Peyer's patch (tissue), 4 donors: ENCODE measurements around the gene STAP2. TPM values are rescaled to one million over a fixed set of nuclear protein-coding genes. Genes with fewer than 3 reads are reported as not detected.
"Not testable (repeated sequence)": the region's sequence is repeated elsewhere in the genome, so short reads cannot be mapped to it uniquely, and the experiment has no call there.

Source experiments
- DNase-seq, 3 donors: peaks; one replicate each; pipeline ENCODE4 v3.0.0-alpha.2; 2017 to 2019
- H3K27ac ChIP-seq, 4 donors: fragments of 200-600 bp; sonication (generic); one replicate each; pipeline ENCODE4 v1.5.1; 2016 to 2019
- H3K27me3 ChIP-seq, 2 donors: fragments of 200-600 bp; sonication (generic); one replicate each; pipeline ENCODE4 v1.5.1; 2019
- H3K36me3 ChIP-seq, 3 donors: fragments of 200-600 bp; sonication (generic); one replicate each; pipeline ENCODE4 v1.5.1; 2016 to 2019
- H3K4me1 ChIP-seq, 4 donors: fragments of 200-600 bp; sonication (generic); one replicate each; pipeline ENCODE4 v1.5.1; 2016 to 2019
- H3K4me3 ChIP-seq, 4 donors: fragments of 200-600 bp; sonication (generic); 1 replicate in 3 of 4; 2 replicates in 1 of 4; pipeline ENCODE4 v1.5.1; 2016 to 2019; ENCODE audit warnings: mild to moderate bottlenecking in 1 of 4
- H3K9me3 ChIP-seq, 4 donors: fragments of 200-600 bp; sonication (generic); one replicate each; pipeline ENCODE4 v1.5.1; 2016 to 2019; ENCODE audit warnings: mild to moderate bottlenecking in 1 of 4
- POLR2A ChIP-seq, 2 donors: fragments of 450-650 bp; IDR thresholded peaks; one replicate each; pipeline ENCODE4 v1.5.1; 2017; ENCODE audit warnings: antibody characterized with exemption in 2 of 2, mild to moderate bottlenecking in 2 of 2, moderate library complexity in 2 of 2
- total RNA-seq, 4 donors: library from RNA; depleted of rRNA; stranded (reverse); fragments of >200 nt; gene quantifications; one replicate each; pipeline ENCODE4 v1.1.0, GENCODE V29; 2016
- TF ChIP-seq, protein P1 (sequence below), 6 experiments: fragments of 450-650 bp in 4 of 6; fragments of 200-600 bp in 2 of 6; sonication (generic) in 1 of 6; IDR thresholded peaks; one replicate each; pipeline ENCODE4 v1.5.1; 2017 to 2019; ENCODE audit warnings: antibody characterized with exemption in 6 of 6, mild to moderate bottlenecking in 3 of 6, moderate library complexity in 1 of 6

STAP2 gene
- total RNA-seq, 4 donors from 2014 or later = 90.8 to 227 (median 134) TPM

DNA sequence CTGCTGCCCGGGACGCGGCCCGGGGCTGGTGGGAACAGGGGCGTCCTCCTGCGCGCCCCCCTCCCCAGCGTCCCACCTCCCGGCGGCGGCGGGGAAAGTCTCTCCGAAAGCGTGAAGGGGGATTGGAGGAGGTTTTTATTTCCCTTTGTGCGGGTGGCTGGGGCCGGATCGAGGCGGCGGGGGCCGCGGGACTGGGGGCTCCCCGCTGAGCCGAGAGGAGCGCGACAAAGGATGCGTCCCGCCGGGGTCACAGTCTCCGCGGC is 59.4 kb downstream of the STAP2 start:
- Histone ChIP-seq H3K27ac (no peak overlapping the region), H3K4me3 (peak overlapping the region in 3 of 4 donors; percentile 18 to 43 (median 38)), H3K27me3 (peaks cover 0 to 22% of the 10 kb centered on the region in 2 donors), H3K9me3 (no peaks in the 10 kb centered on the region), H3K36me3 (no peaks in the 10 kb centered on the region), H3K4me1 (peaks cover 0 to 16% (median 12%) of the 10 kb centered on the region in 4 donors)
- DNase-seq = no peak
- TF ChIP-seq POLR2A (IDR thresholded peaks at IDR 0.05) = no peak
- TF ChIP-seq, protein P1, sequence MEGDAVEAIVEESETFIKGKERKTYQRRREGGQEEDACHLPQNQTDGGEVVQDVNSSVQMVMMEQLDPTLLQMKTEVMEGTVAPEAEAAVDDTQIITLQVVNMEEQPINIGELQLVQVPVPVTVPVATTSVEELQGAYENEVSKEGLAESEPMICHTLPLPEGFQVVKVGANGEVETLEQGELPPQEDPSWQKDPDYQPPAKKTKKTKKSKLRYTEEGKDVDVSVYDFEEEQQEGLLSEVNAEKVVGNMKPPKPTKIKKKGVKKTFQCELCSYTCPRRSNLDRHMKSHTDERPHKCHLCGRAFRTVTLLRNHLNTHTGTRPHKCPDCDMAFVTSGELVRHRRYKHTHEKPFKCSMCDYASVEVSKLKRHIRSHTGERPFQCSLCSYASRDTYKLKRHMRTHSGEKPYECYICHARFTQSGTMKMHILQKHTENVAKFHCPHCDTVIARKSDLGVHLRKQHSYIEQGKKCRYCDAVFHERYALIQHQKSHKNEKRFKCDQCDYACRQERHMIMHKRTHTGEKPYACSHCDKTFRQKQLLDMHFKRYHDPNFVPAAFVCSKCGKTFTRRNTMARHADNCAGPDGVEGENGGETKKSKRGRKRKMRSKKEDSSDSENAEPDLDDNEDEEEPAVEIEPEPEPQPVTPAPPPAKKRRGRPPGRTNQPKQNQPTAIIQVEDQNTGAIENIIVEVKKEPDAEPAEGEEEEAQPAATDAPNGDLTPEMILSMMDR (IDR thresholded peaks at IDR 0.05) = no peak

DNA sequence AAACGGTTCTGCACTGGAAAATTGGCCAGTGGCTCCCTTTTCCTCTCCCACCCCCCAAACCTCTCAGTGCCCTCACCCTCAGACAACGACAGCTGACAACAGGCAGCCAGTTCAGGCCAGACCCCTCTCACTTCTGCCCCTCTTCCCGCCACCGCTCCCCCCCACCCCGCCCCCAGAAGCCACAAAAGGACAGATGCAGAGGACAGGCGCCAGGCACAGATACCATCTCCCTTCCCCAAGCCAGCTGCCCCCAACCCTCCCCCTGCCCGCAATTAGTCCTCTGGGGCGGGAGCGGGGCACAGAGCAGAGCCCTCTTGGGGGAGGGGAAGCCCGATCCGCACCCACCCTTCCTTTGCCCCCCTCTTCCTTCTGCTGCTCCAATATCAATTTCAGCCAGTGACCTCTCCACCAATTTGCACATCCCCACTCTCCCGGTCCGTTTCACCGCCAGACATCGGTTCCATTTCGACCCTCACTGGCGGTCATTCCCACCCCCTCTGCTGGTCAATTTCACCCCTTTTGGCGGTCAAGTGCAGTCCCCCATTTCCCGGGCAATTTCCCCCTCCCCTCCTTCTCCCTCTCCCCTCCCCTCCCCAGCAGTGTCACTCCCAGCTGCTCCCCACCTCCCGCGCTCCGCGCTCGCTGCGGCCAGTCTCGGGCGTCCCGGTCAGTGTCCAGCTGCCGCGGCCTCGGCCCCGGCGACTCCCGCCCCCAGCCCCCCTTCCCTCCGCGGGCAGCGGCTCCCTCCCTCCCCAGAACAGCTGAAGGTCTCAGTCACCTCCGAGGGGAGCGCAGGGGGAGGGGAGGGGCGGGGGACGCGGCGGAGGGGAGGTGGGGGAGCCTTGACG is 60.0 kb downstream of the STAP2 start, which contains the start of gene SHD:
SHD (plus strand) TSS at position 848 of the 848 bp plus-strand sequence. CDS start 798 bp downstream, outside the sequence.
- DNase-seq = no peak
- H3K27me3 ChIP-seq = peaks cover 0 to 22% of the 10 kb centered on the region in 2 donors
- no peak within 1 kb of the TSS for H3K27ac ChIP-seq
- H3K9me3 ChIP-seq = no peaks in the 10 kb centered on the region
- peaks cover 0 to 16% (median 12%) of the 10 kb centered on the region in 4 donors for H3K4me1 ChIP-seq
- peak within 1 kb of the TSS in 3 of 4 donors; percentile 18 to 43 (median 38) for H3K4me3 ChIP-seq
- H3K36me3 ChIP-seq = no peaks in the 10 kb centered on the region
- TF ChIP-seq, protein P1 (IDR thresholded peaks at IDR 0.05) = no peak
- TF ChIP-seq POLR2A (IDR thresholded peaks at IDR 0.05) = no peak

DNA sequence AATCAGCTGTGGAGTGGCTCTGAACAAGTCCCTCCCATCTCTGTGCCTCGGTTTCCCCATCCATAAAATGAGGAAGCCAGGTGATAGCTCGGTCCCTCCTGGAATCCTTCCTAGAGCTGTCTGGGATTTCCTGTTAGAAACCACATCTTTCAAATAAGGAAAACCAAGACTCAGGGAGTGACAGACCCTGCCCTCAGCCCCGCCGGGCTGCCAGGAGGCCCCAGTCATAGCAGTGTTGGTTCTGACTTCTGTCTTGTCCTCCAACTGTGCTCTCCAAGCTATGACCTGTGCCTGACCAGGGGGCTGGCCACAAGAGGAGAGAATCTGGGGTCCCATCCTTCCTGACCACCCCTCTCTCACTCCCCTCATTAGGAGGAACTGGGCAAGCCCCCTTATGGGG is 60.6 kb downstream of the STAP2 start:
- H3K4me3 ChIP-seq = no peak overlapping the region
- H3K27ac ChIP-seq = no peak overlapping the region
- no peaks in the 10 kb centered on the region for H3K36me3 ChIP-seq
- peaks cover 0 to 16% (median 12%) of the 10 kb centered on the region in 4 donors for H3K4me1 ChIP-seq
- DNase-seq = no peak
- peaks cover 0 to 22% of the 10 kb centered on the region in 2 donors for H3K27me3 ChIP-seq
- no peaks in the 10 kb centered on the region for H3K9me3 ChIP-seq
- TF ChIP-seq POLR2A (IDR thresholded peaks at IDR 0.05) = no peak
- TF ChIP-seq, protein P1 (IDR thresholded peaks at IDR 0.05) = no peak

DNA sequence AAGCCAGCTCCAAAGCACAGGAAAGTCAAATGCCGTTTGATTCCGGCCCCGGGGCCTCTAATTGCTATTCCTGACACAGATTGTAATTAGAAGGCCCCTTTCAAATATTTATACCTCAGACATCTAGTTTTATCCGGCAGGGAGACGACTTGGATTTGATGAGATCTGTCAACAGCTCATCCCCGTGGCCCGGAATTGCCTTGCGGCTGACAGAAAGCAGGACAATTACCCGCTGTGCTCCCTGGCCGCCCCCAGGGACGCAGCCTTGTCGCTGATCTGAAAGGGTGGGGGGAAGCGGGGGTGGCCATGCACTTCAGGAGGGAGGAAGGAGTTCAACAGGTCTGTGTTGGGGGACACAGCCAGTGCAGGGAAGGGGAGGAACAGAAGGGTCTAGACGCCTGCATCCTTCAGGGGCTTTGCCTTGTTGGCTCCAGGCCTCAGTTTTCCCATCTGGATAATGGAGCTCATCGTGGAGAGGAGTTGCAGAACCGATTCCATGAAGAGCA is 61.4 kb downstream of the STAP2 start:
- Histone ChIP-seq H3K36me3 (peaks cover 0 to 2% (median 0%) of the 10 kb centered on the region in 3 donors), H3K9me3 (no peaks in the 10 kb centered on the region), H3K27me3 (peaks cover 0 to 22% of the 10 kb centered on the region in 2 donors), H3K27ac (no peak overlapping the region), H3K4me1 (peaks cover 0 to 16% (median 12%) of the 10 kb centered on the region in 4 donors), H3K4me3 (no peak overlapping the region)
- no peak for DNase-seq
- no peak for TF ChIP-seq POLR2A (IDR thresholded peaks at IDR 0.05)
- TF ChIP-seq, protein P1 (IDR thresholded peaks at IDR 0.05) = no peak

DNA sequence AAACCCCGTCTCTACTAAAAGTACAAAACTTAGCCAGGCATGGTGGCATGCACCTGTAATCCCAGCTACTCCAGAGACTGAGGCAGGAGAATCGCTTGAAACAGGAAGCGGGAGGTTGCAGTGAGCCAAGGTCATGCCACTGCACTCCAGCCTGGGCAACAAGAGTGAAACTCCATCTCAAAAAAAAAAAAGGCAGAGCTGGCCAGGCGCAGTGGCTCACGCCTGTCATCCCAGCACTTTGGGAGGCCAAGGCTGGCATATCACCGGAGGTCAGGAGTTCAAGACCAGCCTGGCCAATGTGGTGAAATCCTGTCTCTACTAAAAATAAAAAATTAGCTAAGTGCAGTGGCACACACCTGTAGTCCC is 64.3 kb downstream of the STAP2 start:
- not testable (repeated sequence) for H3K4me1 ChIP-seq, H3K4me3 ChIP-seq, H3K27ac ChIP-seq, DNase-seq, H3K27me3 ChIP-seq, H3K9me3 ChIP-seq
- H3K36me3 ChIP-seq = peaks cover 0 to 17% (median 0%) of the 10 kb centered on the region in 3 donors

Other genes starting within 250 kb of the STAP2 start
- 100 to 1,000 TPM; 168 to 283 (median 220) TPM for gene MAP2K2, start 214.7 kb downstream of the STAP2 start, total RNA-seq
- gene CREB3L3, start 185.2 kb downstream of the STAP2 start, total RNA-seq = 100 to 1,000 TPM in 3 of 4 donors, 10 to 100 TPM in 1; 45.4 to 528 (median 270) TPM
- 100 to 1,000 TPM in 1 of 4 donors, 10 to 100 TPM in 3; 55.3 to 115 (median 84.9) TPM for gene SIRT6, start 156.3 kb downstream of the STAP2 start, total RNA-seq
- gene ANKRD24, start 156.1 kb downstream of the STAP2 start, total RNA-seq = 1 to 10 TPM in 3 of 4 donors, under 1 TPM in 1; 0.83 to 3.9 (median 1.6) TPM
- gene EBI3, start 109.3 kb downstream of the STAP2 start, total RNA-seq = 10 to 100 TPM in 1 of 4 donors, 1 to 10 TPM in 2, not detected in 1; 1.4 to 12.4 (median 1.9) TPM
- 10 to 100 TPM in 3 of 4 donors, 1 to 10 TPM in 1; 8.9 to 33.8 (median 24.1) TPM for gene YJU2, start 91.7 kb downstream of the STAP2 start, total RNA-seq
- 10 to 100 TPM in 3 of 4 donors, not detected in 1; 21.3 to 27.7 (median 21.9) TPM for gene SHD, start 59.6 kb downstream of the STAP2 start, total RNA-seq
- 1 to 10 TPM; 2.2 to 6.1 (median 3.8) TPM for gene TMIGD2, start 36.4 kb downstream of the STAP2 start, total RNA-seq
- 1 to 10 TPM in 3 of 4 donors, not detected in 1; 1.0 to 8.4 (median 1.4) TPM for gene FSD1, start 34.2 kb downstream of the STAP2 start, total RNA-seq
- 10 to 100 TPM in 3 of 4 donors, 1 to 10 TPM in 1; 8.3 to 26.1 (median 20.8) TPM for gene MPND, start 4.7 kb upstream of the STAP2 start, total RNA-seq
- 100 to 1,000 TPM in 1 of 4 donors, 10 to 100 TPM in 3; 69.3 to 102 (median 73.9) TPM for gene SH3GL1, start 61.7 kb upstream of the STAP2 start, total RNA-seq
- gene CHAF1A, start 63.8 kb upstream of the STAP2 start, total RNA-seq = 10 to 100 TPM in 3 of 4 donors, 1 to 10 TPM in 1; 7.5 to 66.8 (median 14.4) TPM
- 100 to 1,000 TPM in 3 of 4 donors, 10 to 100 TPM in 1; 94.9 to 178 (median 163) TPM for gene UBXN6, start 119.0 kb upstream of the STAP2 start, total RNA-seq
- 10 to 100 TPM; 20.5 to 73.4 (median 28.6) TPM for gene HDGFL2, start 133.5 kb upstream of the STAP2 start, total RNA-seq
- gene PLIN4, start 179.7 kb upstream of the STAP2 start, total RNA-seq = 1 to 10 TPM in 3 of 4 donors, under 1 TPM in 1; 0.83 to 5.1 (median 2.3) TPM
- 1 to 10 TPM in 2 of 4 donors, not detected in 2; 2.1 to 3.2 TPM for gene PLIN5, start 196.4 kb upstream of the STAP2 start, total RNA-seq
- gene LRG1, start 201.2 kb upstream of the STAP2 start, total RNA-seq = 1 to 10 TPM; 1.7 to 3.5 (median 3.0) TPM
- gene SEMA6B, start 220.9 kb upstream of the STAP2 start, total RNA-seq = 1 to 10 TPM; 1.2 to 9.9 (median 3.2) TPM